ENCODE measurements around the gene NDUFA13.

DNA sequence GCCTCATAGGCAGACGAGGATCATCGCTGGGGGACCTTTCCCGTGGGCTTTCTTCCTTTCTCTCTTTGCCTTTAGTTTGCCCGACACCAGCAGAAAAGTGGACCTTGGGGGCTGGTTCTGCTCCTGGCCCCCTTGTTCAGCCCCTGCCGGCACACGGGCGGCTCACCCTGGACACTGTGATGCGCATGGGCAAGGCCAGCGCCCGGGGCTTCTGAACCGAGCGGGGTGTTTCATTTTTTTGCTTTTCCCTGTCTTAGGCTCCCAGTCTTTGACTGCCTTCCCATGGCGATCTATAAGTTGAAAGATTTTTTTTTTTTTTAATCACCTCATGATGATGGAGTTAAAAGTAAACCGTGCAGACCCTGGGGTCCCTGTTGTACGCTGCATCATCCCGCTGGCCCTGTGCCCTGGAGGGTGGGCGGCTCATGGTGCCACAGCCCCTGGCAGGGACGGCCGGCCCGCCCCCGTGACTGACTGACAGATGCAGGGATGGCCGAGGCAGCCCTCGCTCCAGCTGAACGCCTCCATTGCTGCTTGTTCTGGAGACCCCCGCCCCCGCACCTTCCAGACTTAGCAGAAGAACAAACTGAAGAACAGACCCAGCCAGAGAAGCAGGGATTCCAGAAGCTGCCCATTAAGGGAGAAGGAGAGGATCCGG, 10.2 kb upstream of the NDUFA13 start:
- TF ChIP-seq, protein P1, sequence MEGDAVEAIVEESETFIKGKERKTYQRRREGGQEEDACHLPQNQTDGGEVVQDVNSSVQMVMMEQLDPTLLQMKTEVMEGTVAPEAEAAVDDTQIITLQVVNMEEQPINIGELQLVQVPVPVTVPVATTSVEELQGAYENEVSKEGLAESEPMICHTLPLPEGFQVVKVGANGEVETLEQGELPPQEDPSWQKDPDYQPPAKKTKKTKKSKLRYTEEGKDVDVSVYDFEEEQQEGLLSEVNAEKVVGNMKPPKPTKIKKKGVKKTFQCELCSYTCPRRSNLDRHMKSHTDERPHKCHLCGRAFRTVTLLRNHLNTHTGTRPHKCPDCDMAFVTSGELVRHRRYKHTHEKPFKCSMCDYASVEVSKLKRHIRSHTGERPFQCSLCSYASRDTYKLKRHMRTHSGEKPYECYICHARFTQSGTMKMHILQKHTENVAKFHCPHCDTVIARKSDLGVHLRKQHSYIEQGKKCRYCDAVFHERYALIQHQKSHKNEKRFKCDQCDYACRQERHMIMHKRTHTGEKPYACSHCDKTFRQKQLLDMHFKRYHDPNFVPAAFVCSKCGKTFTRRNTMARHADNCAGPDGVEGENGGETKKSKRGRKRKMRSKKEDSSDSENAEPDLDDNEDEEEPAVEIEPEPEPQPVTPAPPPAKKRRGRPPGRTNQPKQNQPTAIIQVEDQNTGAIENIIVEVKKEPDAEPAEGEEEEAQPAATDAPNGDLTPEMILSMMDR (IDR thresholded peaks at IDR 0.05), result no peak
- no peak for TF ChIP-seq POLR2A (IDR thresholded peaks at IDR 0.05)
